ENCODE results near the gene LCNL1. TPM values are rescaled to one million over a fixed set of nuclear protein-coding genes. Genes with fewer than 3 reads are reported as not detected.

Gene LCNL1
- total RNA-seq, 2 donors from 2014 or later = 0.41 to 22.5 TPM

GRCh38 chr9:137007816-137008270, 25.1 kb downstream of the LCNL1 start:
- no peak overlapping the region for H3K4me3 ChIP-seq
- DNase-seq (ENCODE audit: low spot score) = no peak
- H3K27ac ChIP-seq = no peak overlapping the region
- no peaks in the 10 kb centered on the region for H3K4me1 ChIP-seq (replicated peaks)
- TF ChIP-seq POLR2A (IDR thresholded peaks at IDR 0.05) = no peak
- 92% methylated on average over 9 of the region's 13 CpGs for WGBS
- no peaks in the 10 kb centered on the region for H3K36me3 ChIP-seq
- H3K9me3 ChIP-seq = no peaks in the 10 kb centered on the region
- intact Hi-C loops (cut with DNase I) = no loop called here
- H3K27me3 ChIP-seq (replicated peaks; ENCODE audit: insufficient read depth) = no peaks in the 10 kb centered on the region

- no peaks in the 10 kb centered on the region for H3K36me3 ChIP-seq
- H3K4me1 ChIP-seq (replicated peaks) = no peaks in the 10 kb centered on the region
- no peaks in the 10 kb centered on the region for H3K9me3 ChIP-seq
- no peak overlapping the region for H3K27ac ChIP-seq
- no peak for DNase-seq (ENCODE audit: low spot score)
- TF ChIP-seq, protein P1, sequence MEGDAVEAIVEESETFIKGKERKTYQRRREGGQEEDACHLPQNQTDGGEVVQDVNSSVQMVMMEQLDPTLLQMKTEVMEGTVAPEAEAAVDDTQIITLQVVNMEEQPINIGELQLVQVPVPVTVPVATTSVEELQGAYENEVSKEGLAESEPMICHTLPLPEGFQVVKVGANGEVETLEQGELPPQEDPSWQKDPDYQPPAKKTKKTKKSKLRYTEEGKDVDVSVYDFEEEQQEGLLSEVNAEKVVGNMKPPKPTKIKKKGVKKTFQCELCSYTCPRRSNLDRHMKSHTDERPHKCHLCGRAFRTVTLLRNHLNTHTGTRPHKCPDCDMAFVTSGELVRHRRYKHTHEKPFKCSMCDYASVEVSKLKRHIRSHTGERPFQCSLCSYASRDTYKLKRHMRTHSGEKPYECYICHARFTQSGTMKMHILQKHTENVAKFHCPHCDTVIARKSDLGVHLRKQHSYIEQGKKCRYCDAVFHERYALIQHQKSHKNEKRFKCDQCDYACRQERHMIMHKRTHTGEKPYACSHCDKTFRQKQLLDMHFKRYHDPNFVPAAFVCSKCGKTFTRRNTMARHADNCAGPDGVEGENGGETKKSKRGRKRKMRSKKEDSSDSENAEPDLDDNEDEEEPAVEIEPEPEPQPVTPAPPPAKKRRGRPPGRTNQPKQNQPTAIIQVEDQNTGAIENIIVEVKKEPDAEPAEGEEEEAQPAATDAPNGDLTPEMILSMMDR (IDR thresholded peaks at IDR 0.05) = no peak
- TF ChIP-seq POLR2A (IDR thresholded peaks at IDR 0.05) (no peak), POLR2AphosphoS5 (IDR thresholded peaks at IDR 0.05) (no peak)
- WGBS = 72% methylated on average over 14 of the region's 22 CpGs
- no peaks in the 10 kb centered on the region for H3K27me3 ChIP-seq (replicated peaks; ENCODE audit: insufficient read depth)
- H3K4me3 ChIP-seq = no peak overlapping the region
- intact Hi-C loops (cut with DNase I) = no loop called here
Measured at GRCh38 chr9:137008312-137008711, 25.5 kb downstream of the LCNL1 start.

DNA sequence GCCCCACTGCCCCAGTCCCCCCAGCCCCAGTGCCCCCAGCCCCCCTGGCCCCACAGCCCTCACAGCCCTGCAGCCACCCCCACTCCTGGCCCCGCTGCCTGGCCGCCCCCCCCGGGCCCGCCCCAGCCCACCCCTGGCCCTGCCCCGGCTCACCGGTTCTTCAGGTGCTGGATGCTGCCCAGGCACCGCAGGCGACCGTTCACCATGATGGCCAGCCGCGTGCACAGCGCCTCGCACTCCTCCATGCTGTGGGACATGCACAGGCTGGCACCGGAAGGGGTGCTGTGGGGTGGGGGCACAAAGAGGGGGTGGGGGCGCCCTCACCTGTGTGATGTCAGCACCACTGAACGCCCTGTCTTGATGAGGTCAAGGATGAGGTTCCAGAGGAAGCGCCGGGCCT, 26.4 kb downstream of the LCNL1 start:
- WGBS = 100% methylated on average over 2 of the region's 18 CpGs
- H3K4me3 ChIP-seq = no peak overlapping the region
- intact Hi-C loops (cut with DNase I) = no loop called here
- H3K4me1 ChIP-seq (replicated peaks) = no peaks in the 10 kb centered on the region
- H3K27me3 ChIP-seq (replicated peaks; ENCODE audit: insufficient read depth) = no peaks in the 10 kb centered on the region
- no peaks in the 10 kb centered on the region for H3K9me3 ChIP-seq
- no peaks in the 10 kb centered on the region for H3K36me3 ChIP-seq
- DNase-seq (ENCODE audit: low spot score) = no peak
- TF ChIP-seq, protein P1 (IDR thresholded peaks at IDR 0.05) = no peak
- no peak overlapping the region for H3K27ac ChIP-seq

GRCh38 chr9:137009938-137010732, 27.3 kb downstream of the LCNL1 start:
- Histone ChIP-seq H3K27ac (no peak overlapping the region), H3K36me3 (no peaks in the 10 kb centered on the region), H3K4me1 (replicated peaks) (no peaks in the 10 kb centered on the region), H3K9me3 (no peaks in the 10 kb centered on the region), H3K4me3 (no peak overlapping the region), H3K27me3 (replicated peaks; ENCODE audit: insufficient read depth) (no peaks in the 10 kb centered on the region)
- intact Hi-C loops (cut with DNase I) = no loop called here
- DNase-seq (ENCODE audit: low spot score) = no peak
- WGBS = 95% methylated on average over 49 of the region's 49 CpGs
- TF ChIP-seq POLR2AphosphoS5 (IDR thresholded peaks at IDR 0.05) (no peak), POLR2A (IDR thresholded peaks at IDR 0.05) (no peak)
- TF ChIP-seq, protein P1 (IDR thresholded peaks at IDR 0.05) = no peak

GRCh38 chr9:137011156-137011555, 28.4 kb downstream of the LCNL1 start:
- 95% methylated on average over 24 of the region's 24 CpGs for WGBS
- TF ChIP-seq POLR2AphosphoS5 (IDR thresholded peaks at IDR 0.05) (no peak), POLR2A (IDR thresholded peaks at IDR 0.05) (no peak)
- TF ChIP-seq, protein P1 (IDR thresholded peaks at IDR 0.05) = no peak
- Histone ChIP-seq H3K4me3 (no peak overlapping the region), H3K9me3 (no peaks in the 10 kb centered on the region), H3K27ac (no peak overlapping the region), H3K27me3 (replicated peaks; ENCODE audit: insufficient read depth) (no peaks in the 10 kb centered on the region), H3K4me1 (replicated peaks) (no peaks in the 10 kb centered on the region), H3K36me3 (no peaks in the 10 kb centered on the region)
- DNase-seq (ENCODE audit: low spot score) = no peak
- intact Hi-C loops (cut with DNase I) = no loop called here

Measured in prostate gland (tissue), 2 donors.